Measurements from ENCODE around the gene RPN2. TPM values are rescaled to one million over a fixed set of nuclear protein-coding genes. Genes with fewer than 3 reads are reported as not detected.

The RPN2 gene
- total and polyA plus RNA-seq, 4 donors, result 88.9 to 286 (median 189) TPM

DNA sequence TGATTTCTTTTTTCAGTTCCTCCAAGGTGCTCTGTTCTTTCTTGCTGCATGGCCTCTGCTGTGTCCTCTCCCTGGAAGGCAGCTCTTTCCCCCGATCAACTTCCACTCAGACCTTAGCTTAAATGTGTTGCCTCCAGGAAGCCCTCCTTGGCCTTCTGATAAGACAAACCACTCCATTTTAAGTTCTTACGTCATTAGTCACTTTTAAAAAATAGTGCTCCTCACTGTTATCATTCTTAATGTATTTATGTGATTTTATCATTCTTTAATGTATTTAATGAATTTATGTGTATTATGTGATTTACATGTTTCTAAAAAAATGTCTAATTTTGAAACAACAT lies 98.1 kb downstream of the RPN2 start:
- Histone ChIP-seq H3K9ac (ENCODE audit: insufficient read depth in 1 of 2, low read length in 2 of 2) (no peak overlapping the region), H3K9me3 (ENCODE audit: control insufficient read depth in 4 of 4, insufficient read depth in 3 of 4, low read length in 3 of 4) (no peaks in the 10 kb centered on the region), H3K4me3 (no peak overlapping the region), H3K4me1 (ENCODE audit: control insufficient read depth in 5 of 5, insufficient read depth in 5 of 5, low read length in 5 of 5) (peaks cover 0 to 7% (median 0%) of the 10 kb centered on the region in 5 donors), H3K36me3 (ENCODE audit: control insufficient read depth in 4 of 4, insufficient read depth in 4 of 4, low read length in 4 of 4) (no peaks in the 10 kb centered on the region), H3K27me3 (ENCODE audit: control insufficient read depth in 3 of 3, insufficient read depth in 3 of 3, low read length in 2 of 3) (no peaks in the 10 kb centered on the region), H3K27ac (ENCODE audit: low read depth in 1 of 2, low read length in 1 of 2) (peak overlapping the region in 1 of 2 donors; percentile 53)
- no peak for ATAC-seq (ENCODE audit: insufficient read depth, low FRiP score)
- no peak for DNase-seq
- WGBS, 2 donors, result 47 to 51% methylated on average over 2 of the region's 2 CpGs
- TF ChIP-seq, protein P1, sequence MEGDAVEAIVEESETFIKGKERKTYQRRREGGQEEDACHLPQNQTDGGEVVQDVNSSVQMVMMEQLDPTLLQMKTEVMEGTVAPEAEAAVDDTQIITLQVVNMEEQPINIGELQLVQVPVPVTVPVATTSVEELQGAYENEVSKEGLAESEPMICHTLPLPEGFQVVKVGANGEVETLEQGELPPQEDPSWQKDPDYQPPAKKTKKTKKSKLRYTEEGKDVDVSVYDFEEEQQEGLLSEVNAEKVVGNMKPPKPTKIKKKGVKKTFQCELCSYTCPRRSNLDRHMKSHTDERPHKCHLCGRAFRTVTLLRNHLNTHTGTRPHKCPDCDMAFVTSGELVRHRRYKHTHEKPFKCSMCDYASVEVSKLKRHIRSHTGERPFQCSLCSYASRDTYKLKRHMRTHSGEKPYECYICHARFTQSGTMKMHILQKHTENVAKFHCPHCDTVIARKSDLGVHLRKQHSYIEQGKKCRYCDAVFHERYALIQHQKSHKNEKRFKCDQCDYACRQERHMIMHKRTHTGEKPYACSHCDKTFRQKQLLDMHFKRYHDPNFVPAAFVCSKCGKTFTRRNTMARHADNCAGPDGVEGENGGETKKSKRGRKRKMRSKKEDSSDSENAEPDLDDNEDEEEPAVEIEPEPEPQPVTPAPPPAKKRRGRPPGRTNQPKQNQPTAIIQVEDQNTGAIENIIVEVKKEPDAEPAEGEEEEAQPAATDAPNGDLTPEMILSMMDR (IDR thresholded peaks at IDR 0.05; ENCODE audit: control extremely low read depth, extremely low read depth), result no peak

DNA sequence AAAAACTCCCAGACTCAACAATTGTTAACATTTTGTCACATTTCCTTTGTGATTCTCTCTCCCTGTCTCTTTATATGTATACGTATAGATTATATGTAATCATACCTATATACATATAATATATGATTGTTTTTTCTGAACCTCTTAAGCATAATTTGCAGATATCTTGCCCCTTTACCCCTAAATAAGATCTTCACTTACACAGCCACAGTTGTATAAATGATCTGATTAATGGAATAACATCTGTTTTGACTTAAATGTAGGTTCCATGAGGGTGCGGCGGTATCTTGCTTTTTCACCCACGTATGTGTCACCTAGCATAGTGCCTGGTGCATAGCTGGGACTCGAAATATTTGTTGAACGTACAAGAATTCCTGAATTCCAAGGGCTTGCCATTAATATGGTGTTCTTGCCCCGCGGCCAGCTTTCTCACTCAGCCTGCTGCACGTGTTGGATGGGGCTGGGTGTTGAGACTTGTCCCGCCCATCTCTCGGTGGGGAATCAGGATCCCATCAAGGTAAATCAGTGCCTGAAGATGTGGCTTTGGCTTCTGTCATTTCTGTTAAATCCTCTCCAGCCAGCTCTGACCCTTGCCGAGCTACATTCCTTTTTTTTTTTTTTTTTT lies 99.9 kb downstream of the RPN2 start:
- Histone ChIP-seq H3K9me3 (ENCODE audit: control insufficient read depth in 4 of 4, insufficient read depth in 3 of 4, low read length in 3 of 4) (no peaks in the 10 kb centered on the region), H3K4me1 (ENCODE audit: control insufficient read depth in 5 of 5, insufficient read depth in 5 of 5, low read length in 5 of 5) (peaks cover 0 to 7% (median 0%) of the 10 kb centered on the region in 5 donors), H3K9ac (ENCODE audit: insufficient read depth in 1 of 2, low read length in 2 of 2) (no peak overlapping the region), H3K4me3 (no peak overlapping the region), H3K27ac (ENCODE audit: low read depth in 1 of 2, low read length in 1 of 2) (no peak overlapping the region), H3K27me3 (ENCODE audit: control insufficient read depth in 3 of 3, insufficient read depth in 3 of 3, low read length in 2 of 3) (no peaks in the 10 kb centered on the region), H3K36me3 (ENCODE audit: control insufficient read depth in 4 of 4, insufficient read depth in 4 of 4, low read length in 4 of 4) (no peaks in the 10 kb centered on the region)
- DNase-seq (peak; percentile 16 to 34 (median 27)), ATAC-seq (ENCODE audit: insufficient read depth, low FRiP score) (no peak)
- 70 to 84% methylated on average over 12 of the region's 12 CpGs for WGBS, 2 donors
- TF ChIP-seq, protein P1 (IDR thresholded peaks at IDR 0.05; ENCODE audit: control extremely low read depth, extremely low read depth), result no peak

DNA sequence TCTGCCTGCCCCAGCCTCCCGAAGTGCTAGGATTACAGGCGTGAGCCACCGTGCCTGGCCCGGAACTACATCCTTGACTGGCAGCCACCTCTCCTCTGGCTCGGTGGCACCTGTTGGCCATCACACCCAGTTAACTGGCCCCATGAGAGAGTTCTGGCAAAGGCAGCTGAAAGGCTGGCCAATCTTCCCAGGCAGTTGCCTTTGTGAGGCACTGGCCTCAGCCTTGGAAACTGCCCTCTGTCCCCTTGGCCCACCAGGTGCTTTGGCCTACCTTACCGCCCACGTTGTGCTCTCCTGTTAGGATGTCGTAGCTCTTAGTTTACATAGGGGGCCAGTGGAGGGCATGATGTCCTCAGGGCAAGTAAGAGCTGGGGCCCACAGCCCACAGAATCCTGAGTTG lies 100.7 kb downstream of the RPN2 start:
- no peak overlapping the region for H3K4me3 ChIP-seq
- H3K9ac ChIP-seq (ENCODE audit: insufficient read depth in 1 of 2, low read length in 2 of 2), result no peak overlapping the region
- 64 to 76% methylated on average over 8 of the region's 8 CpGs for WGBS, 2 donors
- TF ChIP-seq, protein P1 (IDR thresholded peaks at IDR 0.05; ENCODE audit: control extremely low read depth, extremely low read depth), result no peak
- H3K27ac ChIP-seq (ENCODE audit: low read depth in 1 of 2, low read length in 1 of 2), result no peak overlapping the region
- no peaks in the 10 kb centered on the region for H3K27me3 ChIP-seq (ENCODE audit: control insufficient read depth in 3 of 3, insufficient read depth in 3 of 3, low read length in 2 of 3)
- H3K9me3 ChIP-seq (ENCODE audit: control insufficient read depth in 4 of 4, insufficient read depth in 3 of 4, low read length in 3 of 4), result no peaks in the 10 kb centered on the region
- H3K36me3 ChIP-seq (ENCODE audit: control insufficient read depth in 4 of 4, insufficient read depth in 4 of 4, low read length in 4 of 4), result no peaks in the 10 kb centered on the region
- no peak for ATAC-seq (ENCODE audit: insufficient read depth, low FRiP score)
- H3K4me1 ChIP-seq (ENCODE audit: control insufficient read depth in 5 of 5, insufficient read depth in 5 of 5, low read length in 5 of 5), result peaks cover 0 to 7% (median 0%) of the 10 kb centered on the region in 5 donors
- no peak for DNase-seq

DNA sequence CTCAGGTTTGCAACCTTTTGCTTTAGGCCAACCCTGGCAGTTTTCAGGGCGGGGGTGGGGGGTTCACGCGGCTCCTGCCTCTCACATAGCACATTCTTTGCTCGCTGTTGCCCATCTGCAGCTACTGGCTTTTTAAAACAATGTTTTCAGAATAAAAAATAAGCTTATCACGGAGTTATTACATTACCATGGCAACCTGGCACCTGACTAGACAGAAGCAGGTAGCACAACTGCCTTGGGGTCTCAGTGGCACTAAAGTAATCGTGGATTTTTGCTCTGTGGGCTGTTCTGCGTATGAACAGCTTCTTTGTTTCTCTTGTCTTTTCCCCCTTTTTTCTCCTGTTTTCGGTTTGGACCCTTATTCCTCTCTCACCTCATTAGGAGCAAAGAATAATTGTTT lies 101.3 kb downstream of the RPN2 start:
- ATAC-seq (ENCODE audit: insufficient read depth, low FRiP score) (no peak), DNase-seq (no peak)
- no peaks in the 10 kb centered on the region for H3K36me3 ChIP-seq (ENCODE audit: control insufficient read depth in 4 of 4, insufficient read depth in 4 of 4, low read length in 4 of 4)
- H3K4me1 ChIP-seq (ENCODE audit: control insufficient read depth in 5 of 5, insufficient read depth in 5 of 5, low read length in 5 of 5), result peaks cover 0 to 7% (median 0%) of the 10 kb centered on the region in 5 donors
- H3K27ac ChIP-seq (ENCODE audit: low read depth in 1 of 2, low read length in 1 of 2), result no peak overlapping the region
- H3K9me3 ChIP-seq (ENCODE audit: control insufficient read depth in 4 of 4, insufficient read depth in 3 of 4, low read length in 3 of 4), result no peaks in the 10 kb centered on the region
- peak overlapping the region in 1 of 2 donors; percentile 32 for H3K9ac ChIP-seq (ENCODE audit: insufficient read depth in 1 of 2, low read length in 2 of 2)
- TF ChIP-seq, protein P1 (IDR thresholded peaks at IDR 0.05; ENCODE audit: control extremely low read depth, extremely low read depth), result no peak
- WGBS, 2 donors, result 77 to 89% methylated on average over 8 of the region's 8 CpGs
- H3K4me3 ChIP-seq, result no peak overlapping the region
- no peaks in the 10 kb centered on the region for H3K27me3 ChIP-seq (ENCODE audit: control insufficient read depth in 3 of 3, insufficient read depth in 3 of 3, low read length in 2 of 3)
